Dermis microvascular lymphatic vessel endothelial cell (primary cell): ENCODE data around the gene MCRIP2. TPM values are rescaled to one million over a fixed set of nuclear protein-coding genes. Genes with fewer than 3 reads are reported as not detected.

Source experiments
- DNase-seq, 2 donors: peaks; one replicate each; pipeline versions ENCODE4 v3.0.0 to v3.0.0-alpha.2; 2010; ENCODE audit warnings: low read depth in 2 of 2
- total RNA-seq: library from RNA; depleted of rRNA; stranded (reverse); fragments of >200 nt; gene quantifications from 2 replicates; pipeline ENCODE4 v1.2.1, GENCODE V29; 2014

Gene MCRIP2
- total RNA-seq, 1 donor from 2014 or later: 9.8 TPM

GRCh38 chr16:616733-617586, 24.7 kb upstream of the MCRIP2 start:
- DNase-seq: no peak

GRCh38 chr16:617855-618254, 23.8 kb upstream of the MCRIP2 start:
- DNase-seq: no peak

GRCh38 chr16:619476-620100, 22.0 kb upstream of the MCRIP2 start:
- DNase-seq: no peak

DNA sequence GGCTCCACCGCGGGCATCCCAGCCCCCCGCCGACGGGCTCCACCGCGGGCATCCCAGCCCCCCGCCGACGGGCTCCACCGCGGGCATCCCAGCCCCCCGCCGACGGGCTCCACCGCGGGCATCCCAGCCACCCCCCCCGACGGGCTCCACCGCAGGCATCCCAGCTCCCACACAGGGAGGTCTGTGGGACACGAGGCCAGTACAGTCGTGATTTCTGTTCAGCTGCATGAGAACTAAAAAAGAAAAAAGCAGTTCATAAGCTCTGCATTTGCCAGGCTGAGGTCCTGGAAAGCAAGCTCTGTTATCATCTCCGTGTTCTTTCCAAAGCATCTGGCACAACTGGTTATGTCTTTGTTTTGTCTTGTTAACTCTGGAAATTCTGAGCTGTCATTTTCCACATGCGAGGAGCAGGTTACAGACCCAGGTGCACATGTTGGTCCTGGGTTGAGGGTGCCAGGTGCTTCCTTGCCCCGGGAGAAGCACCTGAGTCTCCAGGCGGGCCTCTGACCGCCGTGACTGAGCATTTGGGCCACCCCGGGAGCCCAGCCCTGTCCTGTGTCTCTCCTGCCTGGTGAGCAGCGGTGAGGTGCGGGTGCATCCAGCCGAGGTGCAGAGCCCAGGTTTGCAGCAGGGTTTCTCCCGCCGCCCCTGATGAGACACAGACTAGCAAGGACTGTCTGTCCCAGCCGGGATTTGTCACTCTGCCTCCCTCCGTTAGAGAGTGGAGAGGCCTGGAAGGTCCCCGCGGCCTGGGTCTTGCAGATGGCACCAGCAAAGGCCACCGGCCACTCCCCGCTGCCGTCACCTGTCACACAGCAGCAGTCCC, 20.7 kb upstream of the MCRIP2 start:
- no peak for DNase-seq

DNA sequence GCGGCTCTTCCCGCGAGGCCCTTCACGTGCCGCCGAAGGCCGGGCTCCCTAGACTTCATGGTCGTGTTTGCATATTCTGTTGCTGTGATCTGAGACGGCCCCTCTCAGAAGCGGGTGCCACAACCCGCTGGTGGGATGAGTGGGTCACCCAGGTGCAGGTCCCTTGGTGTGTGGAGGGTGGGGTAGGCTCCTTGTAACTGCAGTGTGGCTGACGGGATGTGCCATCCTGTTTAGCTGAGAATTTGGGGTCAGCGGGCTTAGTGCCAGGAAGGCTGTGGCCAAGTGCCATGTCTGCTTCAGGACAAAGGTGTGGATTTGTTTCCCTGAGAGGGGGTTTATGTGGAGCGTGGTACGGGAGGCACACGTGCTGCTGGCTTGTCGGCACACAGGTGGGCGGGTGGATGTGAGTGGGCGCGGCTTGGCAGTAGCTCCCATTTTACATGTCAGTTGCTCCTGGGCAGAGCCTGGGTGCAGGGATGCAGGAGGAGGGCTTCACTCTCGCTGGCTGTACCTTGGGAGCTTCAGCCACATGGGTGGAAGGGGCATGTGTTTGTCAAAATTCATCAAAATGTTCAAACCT, 20.0 kb upstream of the MCRIP2 start:
- no peak for DNase-seq

GRCh38 chr16:622920-623280, 18.7 kb upstream of the MCRIP2 start:
- no peak for DNase-seq

DNA sequence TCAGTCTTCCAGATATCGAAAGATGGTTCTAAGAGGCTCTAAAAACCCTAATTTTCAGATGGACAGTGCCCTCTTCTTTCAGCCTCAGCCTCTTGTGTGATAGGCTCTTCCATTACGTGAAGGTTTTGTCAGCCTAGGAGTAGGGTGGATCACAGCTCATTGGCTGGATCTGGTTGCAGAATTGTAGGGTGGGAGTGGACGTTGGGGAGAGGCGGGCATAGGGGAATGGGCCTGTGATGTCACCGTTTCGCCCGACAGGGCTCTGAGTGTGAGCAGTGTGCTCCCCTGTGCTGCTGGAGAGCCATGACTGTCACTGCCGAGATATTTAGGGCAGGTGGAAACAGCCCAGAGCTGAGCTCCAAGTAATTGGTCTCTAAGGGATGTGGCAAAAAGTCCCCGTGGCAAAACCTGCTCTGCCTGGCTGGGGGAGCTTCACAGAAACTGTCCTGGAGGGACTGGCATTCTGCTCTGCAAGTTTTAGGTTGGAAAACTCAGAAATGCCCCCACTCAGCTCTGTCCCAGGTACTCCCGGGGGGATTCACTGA, 17.0 kb upstream of the MCRIP2 start:
- no peak for DNase-seq

DNA sequence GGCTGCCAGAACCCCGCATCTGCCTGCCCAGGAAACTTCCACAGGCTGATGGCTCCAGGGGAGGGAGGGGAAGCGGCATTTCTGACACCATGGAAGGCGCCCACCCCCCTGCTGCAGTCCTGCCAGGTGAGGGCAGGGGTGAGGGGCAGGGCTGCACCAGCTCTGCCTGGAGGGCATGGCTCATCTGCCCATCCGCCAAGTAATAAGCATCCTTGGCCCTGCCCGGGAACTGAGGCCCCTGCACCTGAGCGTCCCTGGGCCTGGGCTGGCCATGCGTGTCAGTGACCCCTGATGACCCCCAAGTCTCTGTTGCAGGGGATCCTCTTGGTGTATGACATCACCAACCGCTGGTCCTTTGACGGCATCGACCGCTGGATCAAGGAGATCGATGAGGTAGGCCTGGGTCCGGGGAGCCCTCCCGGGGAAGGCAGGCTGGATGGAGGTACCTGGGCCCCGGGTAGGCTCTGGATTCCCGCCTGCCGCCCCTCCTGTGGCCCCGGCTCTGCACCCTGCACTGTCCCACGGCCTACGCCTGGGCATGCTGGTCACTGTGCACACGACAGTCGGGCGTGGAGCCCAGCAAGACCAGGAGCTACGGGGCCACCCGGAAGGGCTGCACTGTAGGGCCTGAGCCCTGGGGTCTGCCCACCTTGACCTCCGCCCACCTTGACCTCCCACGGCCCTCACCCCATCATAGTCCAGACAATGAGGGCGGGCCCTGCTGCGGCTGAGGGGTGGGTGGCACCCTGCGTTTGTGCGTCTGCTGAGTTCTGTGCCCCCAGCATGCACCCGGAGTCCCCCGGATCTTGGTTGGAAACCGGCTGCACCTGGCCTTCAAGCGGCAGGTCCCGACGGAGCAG, 16.3 kb upstream of the MCRIP2 start:
- no peak for DNase-seq

DNA sequence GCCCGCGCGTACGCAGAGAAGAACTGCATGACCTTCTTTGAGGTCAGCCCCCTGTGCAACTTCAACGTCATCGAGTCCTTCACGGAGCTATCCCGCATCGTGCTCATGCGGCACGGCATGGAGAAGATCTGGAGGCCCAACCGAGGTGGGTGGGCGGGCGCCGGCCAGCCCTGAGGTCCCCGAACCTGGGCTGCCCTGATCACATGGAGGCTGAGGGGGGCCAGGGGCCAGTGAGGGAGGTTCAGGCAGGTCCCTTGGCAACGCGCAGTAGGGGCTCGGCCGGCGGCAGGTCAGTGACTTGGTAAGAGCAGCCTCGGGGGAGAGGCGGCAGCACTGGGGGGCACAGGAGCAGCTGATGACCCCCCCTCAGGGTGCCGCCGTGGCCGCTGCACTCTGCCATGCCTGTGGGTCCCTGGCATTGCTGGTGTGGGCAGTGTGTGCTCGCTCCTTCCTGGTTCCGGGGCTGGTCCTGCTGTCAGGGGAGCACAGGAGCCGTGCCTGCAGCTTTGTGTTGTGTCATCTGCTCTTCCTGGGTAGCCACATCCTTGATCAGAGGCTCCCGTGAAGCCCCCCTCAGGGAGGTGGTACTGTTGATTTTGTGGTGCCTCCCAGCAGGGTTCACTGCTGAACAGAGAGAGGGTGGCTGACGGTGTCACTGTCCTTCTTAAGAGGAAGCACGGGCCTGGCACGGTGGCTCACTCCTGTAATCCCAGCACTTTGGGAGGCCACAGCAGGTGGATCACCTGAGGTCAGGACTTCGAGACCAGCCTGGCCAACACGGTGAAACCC, 15.5 kb upstream of the MCRIP2 start:
- no peak for DNase-seq

DNA sequence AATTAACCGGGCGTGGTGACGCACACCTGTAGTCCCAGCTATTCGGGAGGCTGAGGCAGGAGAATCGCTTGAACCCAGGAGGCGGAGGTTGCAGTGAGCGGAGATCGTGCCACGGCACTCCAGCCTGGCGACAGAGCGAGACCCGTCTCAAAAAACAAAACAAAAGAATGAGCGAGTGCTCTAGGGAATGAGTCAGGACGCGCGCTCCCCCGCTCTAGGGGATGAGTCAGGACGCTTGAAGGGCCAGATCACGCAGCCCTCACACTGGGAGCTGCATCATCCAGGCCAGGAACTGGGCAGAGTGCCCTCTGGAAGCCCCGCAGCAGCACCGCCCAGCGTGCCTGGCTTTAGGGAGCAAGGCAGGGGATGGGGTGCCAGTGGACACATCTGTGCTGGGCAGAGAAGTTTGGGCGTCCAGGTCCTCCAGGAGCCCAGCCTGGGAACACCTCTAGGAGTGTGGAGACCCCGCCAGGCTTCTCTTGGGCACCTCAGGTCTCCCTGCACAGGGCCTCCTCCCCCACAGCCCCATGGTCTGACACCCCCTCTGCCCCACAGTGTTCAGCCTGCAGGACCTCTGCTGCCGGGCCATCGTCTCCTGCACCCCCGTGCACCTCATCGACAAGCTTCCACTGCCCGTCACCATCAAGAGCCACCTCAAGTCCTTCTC, 14.7 kb upstream of the MCRIP2 start:
- peak in 1 of 2 donors; percentile 89 for DNase-seq

DNA sequence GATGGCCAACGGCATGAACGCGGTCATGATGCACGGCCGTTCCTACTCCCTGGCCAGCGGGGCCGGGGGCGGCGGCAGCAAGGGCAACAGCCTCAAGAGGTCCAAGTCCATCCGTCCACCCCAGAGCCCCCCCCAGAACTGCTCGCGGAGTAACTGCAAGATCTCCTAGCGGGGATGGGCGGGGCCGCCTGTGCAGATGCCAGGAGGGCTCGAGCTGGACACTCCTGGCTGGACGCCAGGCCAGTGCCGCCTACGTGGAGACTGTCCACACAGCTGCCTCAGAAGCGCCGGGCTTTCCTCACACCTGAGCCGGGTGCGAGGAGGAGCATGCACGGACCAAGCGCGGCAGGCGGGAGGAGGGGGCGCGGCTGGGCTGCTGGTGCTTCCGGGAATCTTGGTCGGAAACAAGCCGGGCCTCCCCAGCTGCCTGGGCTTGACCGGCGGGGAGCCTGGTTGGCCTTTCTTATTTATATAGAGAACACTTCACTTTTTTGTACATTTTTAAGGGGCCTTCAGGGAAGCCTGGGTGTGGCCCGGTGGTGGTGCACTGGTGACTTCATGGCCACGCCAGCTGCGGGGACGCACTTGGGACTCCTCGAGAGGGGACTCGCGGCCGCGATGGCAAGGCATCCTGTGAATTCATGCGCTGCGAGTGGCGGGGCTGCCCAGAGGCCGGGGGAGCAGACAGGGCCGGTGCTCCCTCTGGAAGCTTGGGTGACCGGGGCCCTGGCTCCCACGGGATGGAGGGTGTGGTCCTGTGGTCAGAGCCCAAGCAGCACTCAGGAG, 14.0 kb upstream of the MCRIP2 start:
- DNase-seq: no peak

GRCh38 chr16:628321-629061, 13.1 kb upstream of the MCRIP2 start:
- no peak for DNase-seq

- no peak for DNase-seq
These were observed 12.3 kb upstream of the MCRIP2 start for GRCh38 chr16:629185-629832.

DNA sequence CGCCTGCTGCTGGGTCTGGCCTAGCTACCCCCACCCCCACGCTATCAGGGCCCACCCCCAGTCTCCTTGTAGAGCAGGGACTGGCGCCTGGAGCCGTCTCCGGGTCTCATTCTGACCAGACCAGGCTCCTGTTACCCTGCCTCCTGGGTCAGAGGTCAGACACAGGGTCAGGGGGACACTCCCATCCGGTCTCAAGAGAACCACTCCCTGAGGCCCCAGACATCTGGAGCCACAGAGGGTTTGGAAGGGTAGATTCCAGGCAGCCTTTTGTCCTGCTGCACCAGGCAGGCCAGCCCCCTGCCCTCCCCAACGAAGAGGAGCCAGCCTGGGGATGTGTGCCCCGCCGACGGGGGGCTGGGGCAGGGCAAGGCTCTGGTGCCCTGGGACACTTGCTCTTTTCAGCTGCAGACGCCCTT, 11.8 kb upstream of the MCRIP2 start:
- DNase-seq: no peak

- DNase-seq: no peak
These were observed 11.3 kb upstream of the MCRIP2 start for GRCh38 chr16:630249-630814.

- no peak for DNase-seq
These were observed 10.7 kb upstream of the MCRIP2 start, which contains the start of gene WFIKKN1 for GRCh38 chr16:630815-631405. Gene WFIKKN1 (plus strand): TSS chr16:630985. CDS start chr16:631254, 269 bp downstream.
